IMR-90 (cell line): ENCODE results near the gene MAPK10. TPM values are rescaled to one million over a fixed set of nuclear protein-coding genes. Genes with fewer than 3 reads are reported as not detected.

Experiments used
- ATAC-seq: fragments of 200-7000 bp; cut with Tn5 transposase; 2 replicates; pipeline ENCODE4 v1.9.1; 2020; ENCODE audit warnings: low read depth, mild to moderate bottlenecking, moderate library complexity
- BruUV-seq: library from RNA; stranded (reverse); fragments of 400-500 nt; replicated peaks from 2 replicates; lab custom pipeline; 2021; lab: Mats Ljungman, UMichigan
- CTCF ChIA-PET: fragments of 300-600 bp; formaldehyde crosslinking; extraction: SDS; loops from one replicate; lab custom pipeline; 2021; ENCODE audit warnings: antibody characterized with exemption; lab: Yijun Ruan, JAX
- POLR2A ChIA-PET: fragments of 300-600 bp; sonication (Branson Sonifier 250); formaldehyde crosslinking; loops from one replicate; lab custom pipeline; 2022; ENCODE audit warnings: antibody characterized with exemption; ENCODE audit not compliant: unreplicated experiment; lab: Charles Lee
- DNase-seq: peaks from one replicate; pipeline ENCODE4 v3.0.0; 2013
- H2AFZ ChIP-seq: replicated peaks from 2 replicates; pipeline ENCODE3; 2013; ENCODE audit warnings: low read length, mild to moderate bottlenecking; ENCODE audit not compliant: poor library complexity
- H2AK5ac ChIP-seq: 2 replicates; pipeline ENCODE4 v1.6.1; 2013; ENCODE audit warnings: low read depth, low read length, inconsistent platforms
- H2AK9ac ChIP-seq: replicated peaks from 2 replicates; pipeline ENCODE3; 2013; ENCODE audit warnings: mild to moderate bottlenecking, low read depth, low read length, moderate library complexity; ENCODE audit not compliant: poor library complexity
- H2BK120ac ChIP-seq: 2 replicates; pipeline ENCODE4 v1.6.1; 2013; ENCODE audit warnings: low read depth, low read length, inconsistent platforms
- H2BK15ac ChIP-seq: 3 replicates; pipeline ENCODE4 v1.6.1; 2013; ENCODE audit warnings: low read depth, low read length, inconsistent platforms
- H2BK20ac ChIP-seq: 2 replicates; pipeline ENCODE4 v1.6.1; 2013; ENCODE audit warnings: low read depth, mild to moderate bottlenecking, inconsistent platforms, low read length, moderate library complexity
- H2BK5ac ChIP-seq: 2 replicates; pipeline ENCODE4 v1.6.1; 2013; ENCODE audit warnings: mild to moderate bottlenecking, low read depth, low read length, inconsistent platforms; ENCODE audit not compliant: poor library complexity, severe bottlenecking
- H3K14ac ChIP-seq: replicated peaks from 2 replicates; pipeline ENCODE4 v1.6.1; 2013; ENCODE audit warnings: low read depth, low read length, inconsistent platforms
- H3K18ac ChIP-seq: 2 replicates; pipeline ENCODE4 v1.6.1; 2013; ENCODE audit warnings: low read depth, low read length, control low read depth
- H3K23ac ChIP-seq: 2 replicates; pipeline ENCODE4 v1.6.1; 2013; ENCODE audit warnings: low read depth, low read length, inconsistent platforms
- H3K27ac ChIP-seq: 2 replicates; pipeline ENCODE4 v1.5.1; 2013; ENCODE audit warnings: mild to moderate bottlenecking, control low read depth, low read length; ENCODE audit not compliant: insufficient read depth
- H3K27me3 ChIP-seq: 2 replicates; pipeline ENCODE4 v1.6.1; 2013; ENCODE audit warnings: low read length; ENCODE audit not compliant: control insufficient read depth, insufficient read depth
- H3K36me3 ChIP-seq: 2 replicates; pipeline ENCODE4 v1.6.1; 2013; ENCODE audit warnings: low read length, mixed read lengths; ENCODE audit not compliant: control insufficient read depth, insufficient read depth
- H3K4ac ChIP-seq: 2 replicates; pipeline ENCODE4 v1.6.1; 2013; ENCODE audit warnings: low read depth, low read length, inconsistent platforms
- H3K4me1 ChIP-seq: 2 replicates; pipeline ENCODE4 v1.6.1; 2013; ENCODE audit warnings: low read length, mixed read lengths; ENCODE audit not compliant: control insufficient read depth, insufficient read depth
- H3K4me2 ChIP-seq: 2 replicates; pipeline ENCODE4 v1.6.1; 2013; ENCODE audit warnings: low read depth, mild to moderate bottlenecking, control low read depth, low read length, moderate library complexity
- H3K4me3 ChIP-seq: 2 replicates; pipeline ENCODE4 v1.5.1; 2013; ENCODE audit warnings: low read depth, mild to moderate bottlenecking, control low read depth, low read length, moderate library complexity; ENCODE audit not compliant: insufficient read depth
- H3K56ac ChIP-seq: 2 replicates; pipeline ENCODE4 v1.6.1; 2013; ENCODE audit warnings: low read length, inconsistent platforms; ENCODE audit not compliant: insufficient read depth; ENCODE audit errors: extremely low read depth
- H3K79me1 ChIP-seq, 2 experiments: 2 replicates each; pipeline ENCODE4 v1.6.1; 2013; ENCODE audit warnings: low read length in 2 of 2, inconsistent platforms in 1 of 2, low read depth in 1 of 2
- H3K9ac ChIP-seq: 2 replicates; pipeline ENCODE4 v1.6.1; 2013; ENCODE audit warnings: low read depth, low read length, control low read depth
- H3K9me1 ChIP-seq: 2 replicates; pipeline ENCODE4 v1.6.1; 2013; ENCODE audit warnings: low read length, inconsistent platforms; ENCODE audit not compliant: insufficient read depth
- H3K9me3 ChIP-seq: 2 replicates; pipeline ENCODE4 v1.6.1; 2013; ENCODE audit warnings: low read length; ENCODE audit not compliant: control insufficient read depth, insufficient read depth
- H4K20me1 ChIP-seq: 2 replicates; pipeline ENCODE4 v1.6.1; 2013; ENCODE audit warnings: low read length, inconsistent platforms; ENCODE audit not compliant: insufficient read depth
- H4K5ac ChIP-seq: 2 replicates; pipeline ENCODE4 v1.6.1; 2013; ENCODE audit warnings: mild to moderate bottlenecking, low read depth, low read length, control low read depth
- H4K8ac ChIP-seq, 2 experiments: 2 replicates each; pipeline ENCODE4 v1.6.1; 2013; ENCODE audit warnings: low read depth in 2 of 2, low read length in 2 of 2, control low read depth in 1 of 2, inconsistent platforms in 1 of 2
- H4K91ac ChIP-seq: 2 replicates; pipeline ENCODE4 v1.6.1; 2013; ENCODE audit warnings: low read depth, low read length, inconsistent platforms; ENCODE audit not compliant: insufficient read depth
- BHLHE40 ChIP-seq: fragments of 150-350 bp; IDR thresholded peaks from 2 replicates; pipeline ENCODE4 v1.6.1; 2016; ENCODE audit warnings: mild to moderate bottlenecking, low read depth, low read length
- ELK1 ChIP-seq: fragments of 150-350 bp; IDR thresholded peaks from 2 replicates; pipeline ENCODE4 v1.6.1; 2016; ENCODE audit warnings: low read depth, mild to moderate bottlenecking, low read length, moderate library complexity, borderline replicate concordance
- FOS ChIP-seq: fragments of 150-350 bp; IDR thresholded peaks from 2 replicates; pipeline ENCODE4 v1.6.1; 2016; ENCODE audit warnings: low read depth, low read length
- MAZ ChIP-seq: IDR thresholded peaks from 2 replicates; pipeline ENCODE4 v1.6.1; 2012; ENCODE audit warnings: low read depth, mild to moderate bottlenecking, low read length, improper control_type of control experiment, moderate library complexity, borderline replicate concordance
- MXI1 ChIP-seq: IDR thresholded peaks from 2 replicates; pipeline ENCODE4 v1.6.1; 2012; ENCODE audit warnings: low read depth, mild to moderate bottlenecking, low read length, moderate library complexity, borderline replicate concordance
- POLR2A ChIP-seq: IDR thresholded peaks from 2 replicates; pipeline ENCODE4 v1.6.1; 2012; ENCODE audit warnings: mild to moderate bottlenecking, low read depth, low read length
- RAD21 ChIP-seq: IDR thresholded peaks from 2 replicates; pipeline ENCODE4 v1.6.1; 2012; ENCODE audit warnings: low read length, improper control_type of control experiment
- RCOR1 ChIP-seq: IDR thresholded peaks from 2 replicates; pipeline ENCODE4 v1.6.1; 2012; ENCODE audit warnings: mild to moderate bottlenecking, low read length, improper control_type of control experiment; ENCODE audit not compliant: insufficient replicate concordance
- RFX5 ChIP-seq: IDR thresholded peaks from 2 replicates; pipeline ENCODE4 v1.8.0; 2012; ENCODE audit warnings: low read depth, mild to moderate bottlenecking, low read length, moderate library complexity
- USF2 ChIP-seq: fragments of 150-350 bp; IDR thresholded peaks from 2 replicates; pipeline ENCODE4 v1.6.1; 2017; ENCODE audit warnings: mild to moderate bottlenecking, antibody characterized with exemption, low read length, low read depth
- WGBS, 2 experiments: methylation state at CpG; one replicate each; pipeline versions ENCODE4 v1.1.5 to v1.1.7; 2013; ENCODE audit warnings: missing lambda C conversion rate in 2 of 2; ENCODE audit not compliant: insufficient read length in 1 of 2; ENCODE audit errors: extremely low coverage in 2 of 2; 5-methylcytosine and 5-hydroxymethylcytosine counted together
- dilution Hi-C: fragments of 300-500 bp; cut with HindIII; formaldehyde crosslinking; loops from one replicate; pipeline ENCODE4 v1.14.3; 2018; ENCODE audit warnings: low sequenced_read_pairs; ENCODE audit not compliant: unreplicated experiment
- in situ Hi-C: fragments of 300-500 bp; cut with MboI; formaldehyde crosslinking; loops from 3 replicates; pipeline ENCODE4 v1.14.3; 2019; ENCODE audit warnings: low sequenced_read_pairs, inconsistent platforms, mixed read lengths
- intact Hi-C: fragments of 100-400 bp; cut with micrococcal nuclease; formaldehyde crosslinking; loops from 2 replicates; pipeline ENCODE4 v1.10.0; 2022
- polyA plus RNA-seq, 3 experiments: library from polyadenylated mRNA; depleted of rRNA; stranded (reverse); fragments of >200 nt; gene quantifications; 2 replicates each; pipeline ENCODE4 v1.2.3, GENCODE V29; 2012; ENCODE audit warnings: low replicate concordance in 1 of 3
- total RNA-seq: library from RNA; depleted of rRNA; stranded (reverse); fragments of >200 nt; gene quantifications from 2 replicates; pipeline ENCODE4 v1.2.3, GENCODE V29; 2012
- TF ChIP-seq, protein P1 (sequence below): conservative IDR thresholded peaks from 2 replicates; pipeline ENCODE4 v1.5.1; 2012; ENCODE audit warnings: mild to moderate bottlenecking, low read depth, low read length, improper control_type of control experiment

The MAPK10 gene
- total and polyA plus RNA-seq, 2 of the 4 experiments (the other 2 are of a cell fraction): 2.8 to 6.5 TPM

- ATAC-seq (no peak), DNase-seq (no peak)
- in situ Hi-C loops: no loop called here
- no peak overlapping the region for H3K14ac ChIP-seq
- dilution Hi-C loops: no loop called here
- H2BK5ac ChIP-seq: no peak overlapping the region
- H3K23ac ChIP-seq: no peak overlapping the region
- H3K36me3 ChIP-seq: no peaks in the 10 kb centered on the region
- H3K56ac ChIP-seq: no peak overlapping the region
- H3K4me1 ChIP-seq: 0 out of 2 replicates have a peak, but pooled peaks cover 2% of the 10 kb centered on the region
- BruUV-seq: no TSS peak
- no peaks in the 10 kb centered on the region for H3K9me3 ChIP-seq
- H2BK20ac ChIP-seq: no peak overlapping the region
- H4K91ac ChIP-seq: no peak overlapping the region
- H3K4ac ChIP-seq: no peak overlapping the region
- no peak overlapping the region for H4K5ac ChIP-seq
- no peak overlapping the region for H2AK5ac ChIP-seq
- ChIA-PET POLR2A (no interaction called here), CTCF (interaction anchor here (1.2 kb wide), 1 partner anchor 8 kb away, joined by 4 read pairs; no protein-coding TSS in a partner anchor)
- H3K18ac ChIP-seq: no peak overlapping the region
- WGBS, 2 experiments: 100% methylated on average over 1 of the region's 17 CpGs; no CpG with 5 or more reads in 1 of the 2 experiments
- no peaks in the 10 kb centered on the region for H3K27me3 ChIP-seq
- no peak for TF ChIP-seq MAZ
- no peak for TF ChIP-seq ELK1
- no peak for TF ChIP-seq BHLHE40
- TF ChIP-seq RAD21: no peak
- TF ChIP-seq RCOR1: no peak
- TF ChIP-seq USF2: no peak
- TF ChIP-seq POLR2A: no peak
- TF ChIP-seq MXI1: no peak
- no peak for TF ChIP-seq RFX5
- no peak for TF ChIP-seq FOS
- TF ChIP-seq, protein P1, sequence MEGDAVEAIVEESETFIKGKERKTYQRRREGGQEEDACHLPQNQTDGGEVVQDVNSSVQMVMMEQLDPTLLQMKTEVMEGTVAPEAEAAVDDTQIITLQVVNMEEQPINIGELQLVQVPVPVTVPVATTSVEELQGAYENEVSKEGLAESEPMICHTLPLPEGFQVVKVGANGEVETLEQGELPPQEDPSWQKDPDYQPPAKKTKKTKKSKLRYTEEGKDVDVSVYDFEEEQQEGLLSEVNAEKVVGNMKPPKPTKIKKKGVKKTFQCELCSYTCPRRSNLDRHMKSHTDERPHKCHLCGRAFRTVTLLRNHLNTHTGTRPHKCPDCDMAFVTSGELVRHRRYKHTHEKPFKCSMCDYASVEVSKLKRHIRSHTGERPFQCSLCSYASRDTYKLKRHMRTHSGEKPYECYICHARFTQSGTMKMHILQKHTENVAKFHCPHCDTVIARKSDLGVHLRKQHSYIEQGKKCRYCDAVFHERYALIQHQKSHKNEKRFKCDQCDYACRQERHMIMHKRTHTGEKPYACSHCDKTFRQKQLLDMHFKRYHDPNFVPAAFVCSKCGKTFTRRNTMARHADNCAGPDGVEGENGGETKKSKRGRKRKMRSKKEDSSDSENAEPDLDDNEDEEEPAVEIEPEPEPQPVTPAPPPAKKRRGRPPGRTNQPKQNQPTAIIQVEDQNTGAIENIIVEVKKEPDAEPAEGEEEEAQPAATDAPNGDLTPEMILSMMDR: no peak
- no peak overlapping the region for H2BK120ac ChIP-seq
- no peak overlapping the region for H3K4me2 ChIP-seq
- H3K9ac ChIP-seq: no peak overlapping the region
- H4K20me1 ChIP-seq: no peaks in the 10 kb centered on the region
- H3K9me1 ChIP-seq: no peaks in the 10 kb centered on the region
- no peak overlapping the region for H3K27ac ChIP-seq
- H2AFZ ChIP-seq: no peak overlapping the region
- H3K4me3 ChIP-seq: no peak overlapping the region
- no peak overlapping the region for H4K8ac ChIP-seq
- H2AK9ac ChIP-seq: no peak overlapping the region
- peaks cover 5 to 21% of the 10 kb centered on the region in 2 experiments; a peak in 3 of 4 replicates for H3K79me1 ChIP-seq
- no peak overlapping the region for H2BK15ac ChIP-seq
- intact Hi-C loops: no loop called here
These were observed 403.4 kb downstream of the MAPK10 start for GRCh38 chr4:85956293-85956945.
